CD4-positive, alpha-beta T cell treated with Interleukin-4 for 4 hours (primary cell): ENCODE measurements around the gene GNGT2.
"Not testable (repeated sequence)": the region's sequence is repeated elsewhere in the genome, so short reads cannot be mapped to it uniquely, and the experiment has no call there.

Source experiments
- DNase-seq: peaks from one replicate; pipeline ENCODE4 v3.0.0-alpha.2; 2020

The GNGT2 gene

DNA sequence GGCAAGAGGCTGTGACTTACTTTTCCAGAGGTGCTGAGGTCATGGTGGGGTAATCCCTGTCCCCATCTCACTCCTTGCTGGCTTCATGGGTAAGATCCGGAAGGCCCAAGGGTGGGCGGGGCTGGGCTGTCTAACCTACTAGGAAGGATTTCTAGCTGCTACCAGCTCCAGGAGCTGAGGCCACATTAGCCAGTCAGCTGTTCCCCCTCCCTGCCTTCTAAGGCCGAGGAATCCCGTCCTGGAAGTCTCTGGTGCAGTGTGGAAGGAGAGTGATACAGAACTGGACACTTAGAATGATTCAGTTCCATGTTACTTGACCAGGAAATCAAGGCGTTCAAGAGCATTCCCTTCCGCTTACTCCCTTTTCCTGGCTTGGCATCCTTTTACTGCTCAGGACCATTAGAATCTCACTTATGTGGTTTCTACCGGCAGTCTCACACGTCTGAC is 8.9 kb downstream of the GNGT2 start:
- DNase-seq: no peak

DNA sequence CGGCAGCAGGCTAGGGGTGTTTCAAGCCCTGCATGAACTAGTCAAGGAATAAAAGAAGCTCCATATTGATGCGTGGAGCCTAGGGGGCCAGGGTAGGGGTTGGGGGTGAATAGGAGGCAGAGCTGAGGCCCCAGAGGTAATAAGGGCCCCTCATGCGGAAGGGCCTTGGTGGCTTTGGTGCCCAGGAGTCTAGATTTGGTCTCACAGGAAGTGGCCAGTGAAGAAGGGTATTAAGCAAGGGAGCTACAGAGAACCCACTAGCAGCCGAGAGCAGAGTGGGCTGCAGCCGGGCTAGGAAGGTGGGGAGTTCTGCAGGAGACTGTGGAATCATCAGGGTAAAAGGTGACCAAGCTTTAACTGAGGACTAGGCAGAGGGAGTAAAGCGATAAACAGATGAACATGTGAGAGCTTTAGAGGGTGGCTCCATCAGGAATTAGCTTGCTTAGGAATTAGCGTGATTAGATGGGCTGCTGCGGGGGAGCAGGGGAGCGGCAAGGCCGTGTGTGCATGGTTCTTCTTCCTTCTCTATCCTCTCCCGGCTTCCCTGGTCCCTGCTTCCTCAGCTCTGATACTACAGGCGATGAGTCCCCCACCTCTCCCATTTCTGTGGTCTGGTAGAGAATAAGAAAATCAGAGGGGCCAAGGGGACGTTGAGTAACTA is 9.8 kb downstream of the GNGT2 start:
- no peak for DNase-seq

DNA sequence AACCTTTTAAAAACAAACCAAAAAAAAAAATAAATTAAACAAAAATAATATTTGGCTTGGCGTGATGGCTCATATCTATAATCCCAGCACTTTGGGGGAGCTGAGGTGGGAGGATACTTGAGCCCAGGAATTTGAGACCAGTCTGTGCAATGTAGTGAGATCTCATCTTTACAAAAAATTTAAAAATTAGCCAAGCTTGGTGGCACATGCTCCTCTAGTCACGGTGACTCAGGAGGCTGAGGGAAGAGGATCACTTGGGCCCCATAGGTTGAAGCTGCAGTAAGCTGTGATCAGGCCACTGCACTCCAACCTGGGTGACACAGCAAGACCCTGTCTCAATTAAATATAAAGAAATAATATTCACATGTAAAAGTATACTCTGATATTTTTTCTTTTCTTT is 12.2 kb downstream of the GNGT2 start:
- no peak for DNase-seq

DNA sequence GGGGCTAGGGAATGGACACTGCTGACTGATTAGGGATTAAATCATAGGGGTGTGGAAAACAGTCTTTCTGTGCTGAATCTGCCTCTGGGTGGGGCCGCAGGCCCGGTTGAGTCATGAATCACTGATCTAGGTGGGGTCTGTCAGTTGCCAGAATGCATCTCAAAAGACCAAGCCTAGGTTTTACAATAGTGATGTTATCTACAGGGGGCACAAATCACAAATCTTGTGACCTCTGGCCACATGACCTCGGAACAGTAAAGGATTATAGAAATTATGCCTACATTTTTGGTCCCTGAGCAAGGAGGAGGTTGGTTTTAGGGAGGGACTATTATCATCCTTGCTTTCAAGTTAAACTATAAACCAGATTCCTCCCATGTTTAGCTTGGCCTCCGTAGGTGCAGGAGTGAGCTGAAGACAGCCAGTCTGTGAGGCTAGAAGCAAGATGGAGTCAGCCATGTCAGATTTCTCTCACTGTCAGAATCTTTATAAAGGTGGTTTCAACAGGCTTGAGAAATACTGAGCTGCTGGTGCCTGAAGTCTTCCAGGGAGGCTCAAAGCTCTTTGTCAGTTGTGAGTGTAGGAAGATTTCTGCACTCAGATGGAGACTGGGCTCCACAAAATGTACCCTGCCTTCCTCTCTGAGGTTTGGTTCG is 12.9 kb downstream of the GNGT2 start:
- no peak for DNase-seq

DNA sequence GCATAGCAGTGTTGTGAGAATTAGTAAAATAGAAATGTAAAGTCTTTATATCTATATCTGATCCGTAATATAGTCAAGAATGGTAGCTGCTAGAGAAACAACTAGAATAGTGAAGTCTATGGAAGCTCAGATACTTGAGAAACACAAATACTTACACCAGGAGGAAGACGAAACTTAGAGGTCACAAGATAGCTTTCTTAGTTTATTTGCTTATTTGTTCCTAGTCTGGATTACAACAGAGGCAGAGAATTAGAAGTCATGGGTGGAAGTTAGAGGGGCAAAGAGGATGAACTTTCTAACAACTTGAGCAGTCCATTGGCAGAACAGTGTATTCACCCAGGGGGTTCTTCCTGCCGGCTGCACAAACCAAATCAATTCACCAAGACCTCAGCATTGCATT is 13.9 kb downstream of the GNGT2 start:
- no peak for DNase-seq

DNA sequence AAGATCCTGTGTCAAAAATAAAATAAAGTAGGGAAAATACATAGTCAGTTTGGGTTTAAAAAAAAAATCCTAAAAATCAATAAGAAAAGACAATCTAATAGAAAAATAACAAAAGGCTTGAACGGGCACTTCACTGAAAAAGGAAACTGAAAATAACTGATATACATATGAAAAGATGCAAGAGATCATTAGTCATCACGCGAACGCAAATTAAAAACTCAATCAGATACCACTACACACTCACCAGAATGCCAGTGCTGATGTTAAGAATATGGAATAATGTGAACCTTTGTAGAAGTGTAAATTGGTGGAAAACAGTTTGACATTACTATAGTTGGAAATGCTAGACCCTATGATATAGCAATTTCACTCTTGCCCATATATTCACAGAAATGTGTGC is 14.6 kb downstream of the GNGT2 start:
- no peak for DNase-seq

DNA sequence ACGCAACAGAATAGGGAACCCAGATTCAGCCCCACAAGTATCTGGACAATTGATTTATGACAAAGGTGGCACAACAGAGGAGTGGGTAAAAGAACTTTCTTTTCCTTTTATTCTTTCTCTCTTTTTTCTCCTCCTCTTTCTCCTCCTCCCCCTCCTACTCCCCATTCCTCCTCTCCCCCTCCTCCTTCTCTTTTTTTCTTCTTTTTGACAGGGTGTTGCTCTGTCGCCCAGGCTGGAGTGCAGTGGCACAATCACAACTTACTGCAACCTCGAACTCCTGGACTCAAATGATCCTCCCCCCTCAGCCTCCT is 16.1 kb downstream of the GNGT2 start:
- no peak for DNase-seq

DNA sequence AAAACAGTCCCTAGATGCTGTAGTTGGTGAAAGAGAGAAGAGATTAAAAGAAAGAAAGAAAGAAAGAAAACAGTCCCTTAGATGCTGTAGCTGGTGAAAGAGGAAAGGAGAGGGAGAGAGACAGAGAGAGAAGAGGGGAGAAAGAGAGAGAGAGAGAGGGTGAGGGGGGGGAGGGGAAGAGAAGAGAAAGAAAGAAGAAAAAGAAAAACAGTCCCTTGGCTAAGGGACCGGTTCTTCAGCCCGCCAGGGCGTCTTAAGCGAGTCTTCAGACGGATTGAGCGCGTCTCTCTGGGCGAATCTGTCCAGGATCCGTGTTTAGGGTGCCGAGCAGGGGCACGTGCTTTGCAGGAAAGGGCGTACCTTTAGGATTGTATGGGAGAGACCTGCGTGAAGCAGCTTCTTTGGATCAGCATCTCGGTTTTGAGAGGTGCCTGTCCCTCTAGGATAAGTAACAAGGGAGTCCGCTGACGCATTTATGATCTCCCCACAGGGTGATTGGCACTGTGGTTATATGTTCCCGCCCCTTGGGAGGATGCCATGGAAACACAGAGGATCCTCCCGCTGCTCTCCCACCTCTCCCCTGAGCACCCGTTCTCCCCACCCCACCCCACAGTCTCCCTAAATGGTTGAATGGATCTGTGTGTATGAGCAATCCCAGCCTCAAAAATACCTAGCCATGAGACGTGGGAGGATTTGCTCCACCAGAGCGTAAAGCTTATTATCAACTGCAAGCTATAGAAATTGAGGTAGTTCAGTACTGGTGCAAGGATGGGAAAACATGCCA is 16.7 kb downstream of the GNGT2 start:
- no peak for DNase-seq

DNA sequence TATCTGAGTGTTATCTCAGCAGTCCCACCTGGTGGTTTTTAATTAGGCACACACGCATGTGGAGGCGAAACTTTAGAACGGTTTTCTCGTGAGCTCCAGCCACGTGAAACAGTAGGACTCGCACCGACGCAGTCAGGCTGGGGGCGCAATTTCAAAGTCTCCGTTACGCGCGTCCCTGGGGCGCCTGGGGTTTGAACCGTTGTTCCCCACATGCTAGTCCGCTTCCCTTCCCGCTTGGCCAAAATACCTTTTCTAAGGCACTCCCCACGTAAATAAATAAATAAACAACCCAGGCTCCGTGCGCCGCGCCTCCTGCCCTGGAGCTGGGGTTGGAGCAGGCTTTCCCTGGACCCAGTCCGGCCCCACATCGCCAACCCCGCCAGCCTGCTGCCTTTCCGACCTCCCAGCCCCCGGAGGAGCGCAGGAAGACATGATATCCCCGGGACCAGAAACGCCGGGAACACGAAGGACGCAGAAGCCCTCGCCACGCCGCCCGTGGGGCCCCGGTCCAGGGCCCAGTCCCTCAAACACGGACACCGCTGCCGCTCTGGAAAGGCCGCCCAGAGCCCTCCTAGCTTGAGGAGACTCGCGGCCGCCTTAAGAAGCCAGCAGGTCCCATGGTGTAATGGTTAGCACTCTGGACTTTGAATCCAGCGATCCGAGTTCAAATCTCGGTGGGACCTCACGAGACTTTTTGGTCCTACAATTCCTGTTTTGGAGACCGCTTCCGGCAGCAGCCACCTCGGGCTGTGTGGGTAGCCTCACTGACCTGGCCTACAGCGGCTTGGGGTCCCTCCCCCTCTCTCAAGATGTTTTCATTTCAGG is 18.2 kb downstream of the GNGT2 start:
- DNase-seq: peak; percentile 88

DNA sequence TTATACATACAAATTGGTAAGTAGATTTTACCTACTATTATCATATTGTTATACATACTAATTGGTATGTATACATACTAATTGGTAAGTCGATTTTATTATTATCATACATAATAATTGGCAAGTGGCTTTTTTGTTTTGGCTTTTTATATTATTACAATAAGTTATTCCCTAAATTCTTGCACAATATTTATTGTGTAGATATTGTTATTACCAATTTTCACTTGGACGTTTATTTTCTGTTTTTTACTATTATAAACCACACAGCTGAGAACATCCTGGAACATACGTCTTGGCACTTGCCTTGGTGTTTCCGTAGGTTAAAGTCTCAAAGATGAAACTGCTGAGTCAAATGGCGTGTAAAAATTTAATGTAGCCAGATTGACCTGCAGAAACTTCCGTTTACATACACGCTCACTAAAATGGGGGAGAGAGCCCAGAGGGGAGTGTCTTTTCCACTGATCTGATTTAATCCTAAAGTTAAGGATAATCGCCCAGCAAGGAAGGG is 18.9 kb downstream of the GNGT2 start:
- no peak for DNase-seq

DNA sequence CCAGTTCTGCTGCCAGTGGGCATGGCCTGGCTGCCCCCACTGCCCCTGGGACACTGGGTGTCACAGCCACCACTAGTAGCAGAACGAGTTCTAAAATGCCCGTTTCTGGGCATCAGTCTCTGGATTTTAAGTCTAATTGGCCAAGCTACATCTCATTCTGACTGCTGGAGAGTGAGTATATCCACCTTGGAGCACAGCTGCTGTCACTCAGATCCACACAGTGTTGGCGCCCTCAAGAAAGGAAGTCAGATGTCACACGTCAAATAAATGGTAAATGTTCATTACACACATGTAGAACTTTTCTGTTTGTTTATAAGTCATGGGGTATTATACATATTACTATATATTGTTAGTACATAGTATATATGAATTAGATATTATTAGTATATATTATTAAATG is 19.4 kb downstream of the GNGT2 start:
- DNase-seq: no peak

DNA sequence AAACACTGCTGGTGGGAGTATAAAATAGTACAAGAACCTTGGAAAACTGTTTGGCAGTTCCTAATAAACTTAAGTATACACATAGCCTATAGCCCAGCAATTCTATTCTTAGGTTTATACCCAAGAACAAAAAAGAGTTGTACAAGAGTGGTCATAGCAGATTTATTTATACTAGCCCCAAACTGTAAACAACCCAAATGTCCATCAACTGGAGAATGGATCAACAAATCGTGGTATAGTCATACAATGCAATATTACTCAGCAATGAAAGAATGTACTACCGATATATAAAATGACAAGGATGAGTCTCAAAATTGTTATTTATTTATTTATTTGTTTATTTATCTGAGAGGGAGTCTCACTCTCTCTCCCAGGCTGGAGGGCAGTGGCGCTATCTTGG is 23.1 kb downstream of the GNGT2 start:
- no peak for DNase-seq

DNA sequence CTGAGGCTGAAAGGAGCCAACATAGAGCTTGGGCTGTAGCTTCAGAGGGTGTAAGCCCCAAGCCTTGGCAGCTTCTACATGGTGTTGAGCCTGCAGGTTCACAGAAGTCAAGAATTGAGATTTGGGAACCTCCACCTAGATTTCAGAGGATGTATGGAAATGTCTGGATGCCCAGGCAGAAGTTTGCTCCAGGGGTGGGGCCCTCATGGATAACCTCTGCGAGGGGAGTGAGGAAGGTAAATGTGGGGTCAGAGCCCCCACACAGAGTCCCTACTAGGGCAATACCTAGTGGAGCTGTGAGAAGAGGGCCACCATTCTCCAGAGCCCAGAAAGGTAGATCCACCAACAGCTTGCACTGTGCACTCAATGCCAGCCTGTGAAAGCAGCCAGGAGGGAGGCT is 25.0 kb downstream of the GNGT2 start:
- not testable (repeated sequence) for DNase-seq

DNA sequence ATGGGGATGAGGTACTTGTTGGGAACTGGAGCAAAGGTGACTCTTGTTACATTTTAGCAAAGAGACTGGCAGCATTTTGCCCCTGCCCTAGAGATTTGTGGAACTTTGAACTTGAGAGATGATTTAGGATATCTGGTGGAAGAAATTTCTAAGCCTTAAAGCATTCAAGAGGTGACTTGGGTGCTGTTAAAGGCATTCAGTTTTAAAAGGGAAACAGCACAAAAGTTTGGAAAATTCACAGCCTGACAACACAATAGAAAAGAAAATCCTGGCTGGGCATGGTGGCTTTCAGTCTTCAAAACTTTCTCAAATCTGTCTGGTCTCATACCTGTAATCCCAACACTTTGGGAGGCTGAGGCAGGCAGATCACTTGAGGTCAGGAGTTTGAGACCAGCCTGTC is 25.9 kb downstream of the GNGT2 start:
- not testable (repeated sequence) for DNase-seq

DNA sequence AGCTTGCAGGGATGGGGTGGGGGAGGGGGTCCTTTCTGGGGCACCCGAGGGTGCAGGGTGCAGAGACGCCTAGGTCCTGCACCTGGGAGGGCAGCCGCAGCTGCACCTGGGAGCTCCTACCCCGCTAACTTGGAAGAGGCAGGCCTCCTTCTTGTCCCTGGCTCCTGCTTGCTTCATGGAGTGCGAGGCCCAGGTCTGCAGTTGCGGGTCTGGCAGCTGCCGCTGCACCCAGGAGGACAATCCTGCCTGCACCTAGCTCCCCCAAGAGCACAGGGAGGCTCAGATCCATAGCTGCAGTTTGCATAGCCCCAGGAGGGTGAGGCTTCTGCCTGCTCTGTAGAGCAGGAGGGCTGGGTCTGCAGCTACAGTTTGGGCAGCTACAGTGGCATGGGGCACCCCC is 26.6 kb downstream of the GNGT2 start:
- DNase-seq: no peak

DNA sequence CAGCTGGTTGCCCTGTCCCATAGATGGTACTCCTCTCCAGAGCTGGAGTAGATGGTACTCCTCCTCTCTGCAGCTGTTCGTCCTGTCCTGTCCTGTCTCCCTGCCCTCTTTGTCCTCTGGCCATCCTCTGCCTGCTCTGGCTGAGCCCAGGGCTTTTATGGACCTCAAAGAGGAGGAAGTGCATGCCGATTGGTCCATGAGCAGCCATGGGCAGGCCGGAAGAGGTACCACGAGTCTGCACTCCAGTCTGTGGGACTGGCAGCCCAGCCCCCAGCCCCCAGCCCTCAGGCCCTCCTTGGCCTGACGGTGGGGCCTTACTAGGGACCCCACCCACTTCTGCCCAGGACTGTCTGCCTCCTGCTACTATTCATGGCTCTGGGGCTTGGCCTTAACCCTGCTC is 27.0 kb downstream of the GNGT2 start:
- no peak for DNase-seq

DNA sequence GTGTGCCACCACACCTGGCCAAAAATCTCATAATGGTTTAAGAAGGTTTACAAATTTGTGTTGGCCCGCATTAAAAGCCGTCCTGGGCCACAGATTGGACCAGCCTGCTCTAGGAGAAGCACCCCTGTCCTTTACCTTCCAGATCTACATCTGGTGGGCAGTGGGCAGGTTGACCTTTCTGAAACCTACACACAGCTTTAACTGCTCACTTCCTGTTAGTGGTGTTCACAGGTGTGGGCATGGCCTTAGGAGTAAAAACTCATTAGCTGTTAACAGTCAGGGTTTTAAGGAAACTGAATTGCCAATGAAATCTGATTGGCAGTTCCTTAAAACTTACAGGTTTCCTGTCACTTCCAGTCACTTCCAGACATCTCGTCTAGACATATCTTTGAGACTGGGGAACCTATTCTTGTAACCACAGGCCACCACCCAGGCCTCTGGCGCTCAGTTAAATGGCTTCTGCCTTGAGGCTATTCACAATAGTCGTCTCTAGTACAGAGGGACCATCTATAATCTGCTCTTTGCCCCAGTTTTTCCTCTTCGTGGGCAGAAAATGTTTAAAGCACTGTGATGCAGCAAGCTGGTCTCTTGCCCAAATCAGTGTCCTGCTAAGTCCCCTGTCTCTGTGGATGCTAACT is 29.3 kb downstream of the GNGT2 start:
- no peak for DNase-seq

DNA sequence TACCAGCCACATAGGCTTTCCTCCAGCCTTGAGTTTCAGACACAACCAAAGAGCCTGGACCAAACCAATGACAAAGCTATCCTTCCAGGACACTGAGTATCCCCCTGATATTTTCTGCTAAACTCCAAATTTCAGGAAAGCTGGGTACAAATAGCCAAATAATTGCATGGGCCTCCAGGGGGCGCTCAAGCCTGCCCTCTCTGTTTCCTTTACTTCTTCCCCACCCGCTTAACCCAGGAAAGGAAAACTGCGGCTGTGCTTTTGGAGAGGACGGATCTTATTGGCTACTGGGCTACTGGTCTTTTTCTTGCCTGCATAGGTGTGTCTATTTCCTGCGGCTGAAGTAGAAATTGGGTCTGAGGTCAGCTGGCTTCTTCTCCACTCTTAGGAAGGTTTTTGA is 30.1 kb downstream of the GNGT2 start:
- peak; percentile 62 for DNase-seq

DNA sequence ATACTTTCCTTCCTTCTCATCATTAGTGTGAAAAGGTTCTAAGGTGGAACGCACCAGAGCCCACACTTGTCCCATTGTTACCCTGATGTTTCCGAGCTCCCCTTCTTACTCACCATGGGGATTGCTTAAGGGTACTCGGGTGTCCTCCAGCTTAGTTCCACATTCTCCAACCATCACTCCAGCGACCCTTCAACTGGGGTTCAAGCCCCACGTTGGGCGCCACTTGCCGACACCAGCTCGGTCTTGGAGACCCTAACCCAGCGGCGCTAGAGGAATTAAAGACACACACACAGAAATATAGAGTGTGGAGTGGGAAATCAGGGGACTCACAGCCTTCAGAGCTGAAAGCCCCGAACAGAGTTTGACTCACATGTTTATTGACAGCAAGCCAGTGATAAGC is 34.4 kb downstream of the GNGT2 start:
- DNase-seq: not testable (repeated sequence)

DNA sequence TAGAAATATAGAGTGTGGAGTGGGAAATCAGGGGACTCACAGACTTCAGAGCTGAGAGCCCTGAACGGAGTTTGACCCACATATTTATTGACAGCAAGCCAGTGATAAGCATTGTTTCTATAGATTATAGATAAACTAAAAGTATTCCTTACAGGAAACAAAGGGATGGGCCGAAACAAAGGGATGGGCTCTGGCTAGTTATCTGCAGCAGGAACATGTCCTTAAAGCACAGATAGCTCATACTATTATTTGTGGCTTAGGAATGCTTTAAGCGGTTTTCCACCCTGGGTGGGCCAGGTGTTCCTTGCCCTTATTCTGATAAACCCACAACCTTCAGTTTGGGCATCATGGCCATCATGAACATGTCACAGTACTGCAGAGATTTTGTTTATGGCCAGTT is 39.7 kb downstream of the GNGT2 start:
- not testable (repeated sequence) for DNase-seq

DNA sequence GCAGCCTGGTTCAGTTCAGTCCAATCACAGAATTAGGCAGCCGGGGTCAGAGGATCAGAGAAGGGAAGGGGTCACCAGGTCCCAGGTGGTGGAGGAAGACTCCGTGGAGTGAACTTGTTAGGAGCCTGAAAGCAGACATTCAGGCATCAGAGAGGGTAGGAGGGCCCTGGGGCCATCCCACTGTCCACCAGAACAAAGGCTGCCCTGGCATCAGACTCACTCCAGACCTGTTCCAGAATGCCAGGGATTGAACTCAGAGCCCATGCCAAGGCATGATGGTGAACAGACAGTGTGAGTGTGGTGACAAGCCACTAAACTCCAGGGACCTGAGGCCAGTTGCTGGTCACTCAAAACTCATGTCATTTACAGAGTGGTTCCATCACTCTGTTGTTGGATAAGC is 40.2 kb downstream of the GNGT2 start:
- DNase-seq: no peak

DNA sequence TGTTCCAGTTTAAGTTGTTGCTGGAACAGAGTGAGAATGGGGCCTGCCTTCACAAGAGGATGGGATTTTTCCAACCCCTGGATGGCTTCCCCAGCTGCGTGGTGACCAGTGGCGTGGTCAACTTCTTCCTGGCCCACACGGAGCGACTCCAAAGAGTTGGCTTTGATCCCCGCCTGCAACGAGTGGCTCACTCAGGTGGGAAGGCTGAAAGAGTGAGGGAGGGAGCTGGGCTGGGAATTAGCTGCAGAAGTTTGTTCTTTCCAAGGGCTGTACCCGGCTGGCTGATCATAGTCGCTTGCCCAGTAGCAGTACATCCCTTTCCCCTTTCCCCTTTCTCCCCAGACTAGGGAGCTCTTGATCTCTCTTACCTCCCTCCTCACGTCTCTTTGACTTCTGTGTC is 41.7 kb downstream of the GNGT2 start:
- DNase-seq: no peak

DNA sequence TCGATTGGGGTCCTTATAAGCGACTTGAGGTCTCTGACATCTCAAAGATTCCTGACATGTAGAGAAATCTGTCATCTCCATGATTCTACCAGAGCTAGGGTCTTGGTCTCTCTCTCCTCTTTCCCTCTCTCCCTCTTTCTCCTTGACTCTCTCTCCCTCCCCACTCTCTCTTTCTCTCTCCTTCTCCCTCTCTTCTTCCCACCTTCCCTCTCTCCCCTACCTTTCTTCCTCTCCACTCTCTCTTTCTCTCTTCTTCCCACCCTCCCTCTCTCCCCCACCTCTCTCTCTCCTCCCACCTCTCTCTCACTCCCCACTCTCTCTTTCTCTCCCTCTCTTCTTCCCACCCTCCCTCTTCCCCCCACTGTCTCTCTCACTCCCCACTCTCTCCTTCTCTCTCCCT is 45.2 kb downstream of the GNGT2 start:
- no peak for DNase-seq
